SHP77 treated with DMSO at 0.1 percent for 48 hours (cell line): ENCODE data around the gene GMDS.
A peak's percentile ranks its signal among the peaks of the same experiment; 100 is the strongest.

ENCODE experiments used
- DNase-seq: peaks from one replicate; lab custom pipeline; 2025; lab: John Stamatoyannopoulos, UW

GMDS gene

DNA sequence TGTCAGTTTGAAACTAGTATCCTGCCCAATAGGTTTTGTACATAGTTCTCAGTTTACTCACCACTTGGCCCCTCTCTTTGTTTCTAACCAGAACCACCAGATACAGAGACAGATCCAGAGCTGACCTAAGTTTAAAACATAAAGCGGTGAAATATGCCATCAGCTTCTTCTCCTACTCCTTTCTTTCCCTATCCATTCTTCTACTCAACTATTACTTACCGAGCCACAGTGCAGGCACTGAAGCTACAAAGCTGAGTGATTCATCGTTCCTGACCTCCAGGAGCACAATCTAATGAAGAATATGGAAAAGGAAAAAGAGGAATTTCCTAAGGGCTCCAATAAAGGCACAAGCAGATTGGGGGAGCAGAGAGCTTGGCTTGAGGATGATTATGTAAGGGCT, 349.7 kb downstream of the GMDS start:
- no peak for DNase-seq

DNA sequence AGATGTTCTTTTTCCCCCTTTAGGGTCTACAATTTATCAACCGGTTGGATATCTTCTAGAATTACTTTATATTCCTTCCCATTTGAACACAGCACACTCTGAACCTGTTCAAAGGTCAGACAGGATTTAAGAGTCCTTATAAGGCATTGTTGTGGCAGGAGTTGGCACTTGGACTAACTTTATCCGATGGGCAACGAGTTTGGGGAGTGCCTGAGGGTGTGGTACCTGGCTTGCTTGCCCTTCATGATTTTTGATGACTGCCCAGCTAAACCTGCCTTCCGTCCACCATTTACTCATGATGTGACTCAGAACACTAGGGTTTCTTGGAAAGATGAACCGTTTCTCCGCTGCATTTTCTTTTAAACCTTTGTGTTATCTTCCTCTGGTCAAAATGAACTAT, 350.5 kb downstream of the GMDS start:
- no peak for DNase-seq

GRCh38 chr6:1893470-1894130, 351.8 kb downstream of the GMDS start:
- no peak for DNase-seq

GRCh38 chr6:1892716-1893115, 352.7 kb downstream of the GMDS start:
- DNase-seq: no peak

- no peak for DNase-seq
Measured at GRCh38 chr6:1890987-1891386, 354.4 kb downstream of the GMDS start.

DNA sequence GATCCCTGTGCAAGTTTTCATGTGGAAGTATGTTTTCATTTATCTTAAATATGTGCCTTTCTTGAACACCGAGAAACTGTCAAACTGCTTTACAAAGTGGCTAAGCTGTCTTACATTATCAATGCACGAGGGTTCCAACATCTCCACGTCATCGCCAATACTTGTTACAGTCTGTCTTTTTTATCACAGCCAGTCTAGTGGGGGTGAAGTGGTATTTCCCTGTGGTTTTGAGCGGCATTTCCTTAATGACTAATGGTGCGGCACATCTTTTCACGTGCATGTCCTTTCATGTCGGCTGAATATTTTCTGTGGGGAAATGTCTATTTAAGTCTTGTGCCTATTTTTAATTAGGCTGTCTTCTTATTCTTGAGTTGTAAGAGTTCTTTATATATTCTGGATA, 355.3 kb downstream of the GMDS start:
- no peak for DNase-seq

DNA sequence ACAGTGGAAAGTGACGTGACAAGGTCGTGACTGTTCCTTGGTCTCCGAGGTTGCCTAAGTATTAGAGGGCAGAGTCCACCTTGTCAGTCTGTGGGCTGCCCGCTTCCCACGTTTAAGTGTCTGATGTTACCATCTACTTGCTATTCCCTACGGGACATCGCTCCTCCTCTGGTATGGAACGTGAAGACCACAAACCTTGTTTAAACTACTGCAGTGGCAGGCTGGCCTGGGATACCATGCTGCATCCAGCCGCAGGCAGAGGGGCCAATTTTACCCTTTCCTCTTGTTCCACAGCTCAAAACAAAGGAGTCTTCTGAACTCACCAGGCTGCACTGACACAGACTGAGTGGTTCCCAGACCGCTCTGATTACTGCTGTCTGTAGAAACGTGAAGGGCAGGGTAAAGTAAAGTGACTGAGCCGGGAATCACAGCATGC, 359.8 kb downstream of the GMDS start:
- no peak for DNase-seq

DNA sequence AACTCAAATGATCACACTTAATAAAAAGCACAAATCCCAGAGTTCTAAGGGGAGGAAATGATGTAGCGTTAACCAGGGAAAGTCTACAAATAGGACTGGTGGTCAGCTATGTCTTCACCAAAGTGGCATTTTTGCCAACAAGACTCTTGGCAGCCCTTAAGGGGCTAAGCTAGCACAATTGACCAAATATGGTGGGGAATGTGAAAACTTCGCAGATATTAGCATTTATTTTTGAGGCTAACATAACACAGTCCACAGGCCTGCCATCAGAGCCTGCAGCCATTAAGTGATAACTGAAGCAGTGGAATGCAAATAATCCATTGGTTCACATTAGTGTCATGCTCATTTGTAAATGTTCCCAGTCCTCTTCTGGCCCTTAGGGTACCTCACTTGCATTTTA, 361.1 kb downstream of the GMDS start:
- no peak for DNase-seq

- DNase-seq: no peak
Measured at GRCh38 chr6:1878330-1878729, 367.1 kb downstream of the GMDS start.

DNA sequence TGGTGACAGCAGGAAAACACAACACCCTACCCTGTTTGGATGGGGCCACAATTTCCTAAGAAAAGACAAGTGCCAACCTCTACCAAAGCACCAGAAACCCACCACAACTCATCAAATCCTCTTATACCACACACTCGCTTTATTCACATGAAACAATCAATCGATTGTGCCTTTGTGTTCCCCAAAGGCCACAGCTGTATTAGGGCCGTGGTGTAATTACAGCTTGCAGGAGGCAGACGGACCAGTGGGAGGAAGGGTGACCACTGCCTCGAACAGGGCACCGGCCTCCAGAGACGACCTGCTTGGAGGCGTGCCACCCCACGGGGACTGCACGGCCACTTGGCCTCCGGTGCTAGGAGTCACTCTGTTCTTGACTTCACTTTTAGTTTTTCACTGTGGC, 371.6 kb downstream of the GMDS start:
- no peak for DNase-seq

GRCh38 chr6:1872649-1873131, 372.7 kb downstream of the GMDS start:
- DNase-seq: no peak

GRCh38 chr6:1871724-1872315, 373.6 kb downstream of the GMDS start:
- DNase-seq: no peak

GRCh38 chr6:1870932-1871331, 374.5 kb downstream of the GMDS start:
- no peak for DNase-seq

- no peak for DNase-seq
Measured at GRCh38 chr6:1870251-1870650, 375.2 kb downstream of the GMDS start.

DNA sequence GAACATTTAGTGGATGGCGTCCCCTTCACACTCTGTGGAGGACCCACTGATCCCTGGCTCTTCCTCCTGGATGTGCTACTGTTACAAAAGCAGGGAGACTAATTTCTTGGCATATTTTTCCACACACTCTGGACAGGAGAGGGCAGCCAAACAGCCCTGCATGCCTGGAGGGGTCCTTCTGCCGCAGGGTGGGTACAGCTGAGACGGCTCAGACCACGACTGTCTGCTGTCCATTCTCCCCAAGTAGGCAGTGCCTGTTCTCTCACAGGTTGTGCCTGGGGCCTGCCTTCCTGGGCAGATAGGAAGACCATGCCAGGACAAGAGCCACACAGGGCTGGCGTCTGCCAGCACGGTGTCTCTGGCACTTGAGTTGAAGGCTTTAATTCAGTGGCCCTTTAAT, 375.6 kb downstream of the GMDS start:
- no peak for DNase-seq

- DNase-seq: no peak
Measured at GRCh38 chr6:1869308-1869707, 376.1 kb downstream of the GMDS start.

- no peak for DNase-seq
Measured at GRCh38 chr6:1868561-1869261, 376.7 kb downstream of the GMDS start.

DNA sequence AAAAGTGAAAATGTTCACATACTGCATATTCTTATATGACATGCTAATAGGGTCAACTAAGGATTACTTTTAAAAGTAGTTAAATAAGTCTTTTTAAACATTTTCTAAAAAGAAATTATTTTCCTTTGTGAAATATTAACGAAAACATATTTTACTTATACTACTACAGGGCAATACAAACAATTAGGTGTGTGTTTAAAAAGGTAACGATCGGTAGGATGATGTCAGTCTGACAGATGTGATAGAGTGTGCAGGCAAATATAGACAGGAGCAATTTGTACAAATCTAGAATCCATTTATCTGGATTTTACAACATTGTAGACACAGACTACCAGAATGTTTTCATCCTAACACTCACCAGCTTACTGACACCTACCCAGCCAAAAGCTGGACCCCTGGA, 378.2 kb downstream of the GMDS start:
- peak; percentile 17 for DNase-seq

DNA sequence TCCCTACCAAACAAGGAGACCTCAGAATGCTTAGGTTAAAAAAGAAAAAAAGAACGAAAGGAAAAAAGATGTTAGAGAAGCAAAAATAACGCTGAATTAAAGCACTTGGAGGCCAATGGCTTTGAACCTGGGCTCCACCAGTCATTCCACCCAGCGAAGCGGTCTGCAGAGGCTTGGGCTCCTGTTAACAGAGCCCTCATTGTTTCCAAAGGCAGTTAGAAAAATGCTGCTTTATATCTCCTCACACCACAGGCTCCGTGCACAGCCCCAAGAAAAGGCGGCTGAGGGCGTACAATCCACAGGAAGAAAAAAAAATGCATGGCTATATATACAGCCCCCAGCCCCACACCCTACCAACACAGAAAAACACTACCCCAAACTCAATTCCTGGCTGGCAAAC, 379.8 kb downstream of the GMDS start:
- no peak for DNase-seq

- DNase-seq: peak; percentile 23
Measured at GRCh38 chr6:1864496-1864895, 380.9 kb downstream of the GMDS start.

GRCh38 chr6:1862411-1862810, 383.0 kb downstream of the GMDS start:
- no peak for DNase-seq

GRCh38 chr6:1860756-1861348, 384.6 kb downstream of the GMDS start:
- no peak for DNase-seq

DNA sequence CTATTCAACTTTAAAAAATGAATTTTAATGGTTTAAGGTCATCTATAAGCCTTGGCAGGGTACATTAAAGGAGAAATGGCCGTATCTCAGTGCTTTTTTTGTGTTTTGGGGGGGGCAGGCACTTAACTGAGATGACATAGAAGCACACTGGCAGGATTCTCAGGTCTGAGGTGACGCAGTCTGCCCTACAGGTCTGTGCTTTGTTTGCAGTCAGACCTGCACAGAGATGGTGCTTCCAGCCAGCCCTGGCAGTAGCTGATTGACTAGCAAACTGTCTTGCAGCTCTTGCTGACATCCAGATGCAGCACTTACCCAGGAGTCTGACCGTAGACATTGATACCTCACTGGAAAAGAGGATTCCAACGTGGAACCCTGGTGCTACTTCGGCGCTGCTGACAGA, 386.5 kb downstream of the GMDS start:
- no peak for DNase-seq
